Mesenchymal stem cell (in vitro differentiated cells and primary cell): Measurements from ENCODE around the gene WTAP.

Experiments used
- DNase-seq: peaks from one replicate; pipeline ENCODE4 v3.0.0-alpha.2; 2013
- H2AFZ ChIP-seq: one replicate; pipeline ENCODE4 v1.6.1; 2013; ENCODE audit warnings: low read depth, mild to moderate bottlenecking, control low read depth, inconsistent platforms, low read length, moderate library complexity
- H2AK5ac ChIP-seq: 2 replicates; pipeline ENCODE4 v1.6.1; 2013; ENCODE audit warnings: low read length, moderate library complexity, mild to moderate bottlenecking, inconsistent platforms; ENCODE audit not compliant: severe bottlenecking
- H2BK120ac ChIP-seq: one replicate; pipeline ENCODE4 v1.6.1; 2013; ENCODE audit warnings: low read depth, mild to moderate bottlenecking, inconsistent platforms, low read length, moderate library complexity
- H2BK12ac ChIP-seq, 2 experiments: one replicate each; pipeline ENCODE4 v1.6.1; 2013; ENCODE audit warnings: inconsistent platforms in 2 of 2, low read length in 2 of 2, mild to moderate bottlenecking in 2 of 2, moderate library complexity in 2 of 2, control low read depth in 1 of 2
- H2BK15ac ChIP-seq: one replicate; pipeline ENCODE4 v1.6.1; 2013; ENCODE audit warnings: mild to moderate bottlenecking, low read depth, inconsistent platforms; ENCODE audit not compliant: poor library complexity, severe bottlenecking
- H2BK5ac ChIP-seq: 2 replicates; pipeline ENCODE4 v1.6.1; 2013; ENCODE audit warnings: low read depth, mild to moderate bottlenecking, low read length, control low read depth, inconsistent platforms; ENCODE audit not compliant: poor library complexity, severe bottlenecking
- H3K14ac ChIP-seq, 2 experiments: one replicate each; pipeline ENCODE4 v1.6.1; 2013; ENCODE audit warnings: inconsistent platforms in 2 of 2, low read length in 2 of 2, control low read depth in 1 of 2, mild to moderate bottlenecking in 1 of 2, moderate library complexity in 1 of 2
- H3K18ac ChIP-seq, 2 experiments: one replicate each; pipeline ENCODE4 v1.6.1; 2013; ENCODE audit warnings: inconsistent platforms in 2 of 2, low read length in 2 of 2, control low read depth in 1 of 2, low read depth in 1 of 2, mild to moderate bottlenecking in 1 of 2
- H3K23ac ChIP-seq, 2 experiments: one replicate each; pipeline ENCODE4 v1.6.1; 2013; ENCODE audit warnings: inconsistent platforms in 2 of 2, low read length in 2 of 2, mild to moderate bottlenecking in 2 of 2, moderate library complexity in 2 of 2, control low read depth in 1 of 2
- H3K27ac ChIP-seq: 2 replicates; pipeline ENCODE4 v1.5.1; 2013; ENCODE audit warnings: mild to moderate bottlenecking, moderate library complexity, low read length, control low read depth, inconsistent platforms; ENCODE audit not compliant: poor library complexity, severe bottlenecking
- H3K27me3 ChIP-seq, 2 experiments: 2 replicates each; pipeline versions ENCODE4 v1.6.1 to v1.7.0; 2013; ENCODE audit warnings: low read length in 2 of 2, mild to moderate bottlenecking in 2 of 2, moderate library complexity in 2 of 2, control low read depth in 1 of 2, inconsistent platforms in 1 of 2; ENCODE audit not compliant: control insufficient read depth in 1 of 2, insufficient read depth in 1 of 2
- H3K36me3 ChIP-seq, 2 experiments: 2 replicates each; pipeline versions ENCODE4 v1.6.1 to v1.7.0; 2013; ENCODE audit warnings: low read length in 2 of 2, control low read depth in 1 of 2, inconsistent platforms in 1 of 2, low read depth in 1 of 2, mild to moderate bottlenecking in 1 of 2; ENCODE audit not compliant: insufficient read depth in 2 of 2, control insufficient read depth in 1 of 2
- H3K4ac ChIP-seq, 2 experiments: one replicate each; pipeline ENCODE4 v1.6.1; 2013; ENCODE audit warnings: inconsistent platforms in 2 of 2, low read length in 2 of 2, mild to moderate bottlenecking in 2 of 2, moderate library complexity in 2 of 2, control low read depth in 1 of 2, low read depth in 1 of 2
- H3K4me1 ChIP-seq: 2 replicates; pipeline ENCODE4 v1.6.1; 2013; ENCODE audit warnings: low read depth, low read length, control low read depth; ENCODE audit not compliant: control insufficient read depth, insufficient read depth
- H3K4me2 ChIP-seq: 2 replicates; pipeline ENCODE4 v1.6.1; 2013; ENCODE audit warnings: low read length, mild to moderate bottlenecking, inconsistent platforms; ENCODE audit not compliant: poor library complexity, severe bottlenecking
- H3K4me3 ChIP-seq, 2 experiments: 2 replicates each; pipeline versions ENCODE4 v1.5.1 to v1.7.0; 2013; ENCODE audit warnings: low read length in 2 of 2, mild to moderate bottlenecking in 2 of 2, control low read depth in 1 of 2, low read depth in 1 of 2; ENCODE audit not compliant: insufficient read depth in 1 of 2
- H3K79me1 ChIP-seq: replicated peaks from 2 replicates; pipeline ENCODE4 v1.6.1; 2013; ENCODE audit warnings: mild to moderate bottlenecking, control low read depth, low read length, inconsistent platforms; ENCODE audit not compliant: poor library complexity, severe bottlenecking
- H3K9ac ChIP-seq: 2 replicates; pipeline ENCODE4 v1.7.0; 2013; ENCODE audit warnings: mild to moderate bottlenecking, low read length, moderate library complexity
- H3K9me3 ChIP-seq: 2 replicates; pipeline ENCODE4 v1.7.0; 2013; ENCODE audit warnings: mild to moderate bottlenecking, low read length; ENCODE audit not compliant: control insufficient read depth
- H4K8ac ChIP-seq: one replicate; pipeline ENCODE4 v1.6.1; 2013; ENCODE audit warnings: inconsistent platforms, mild to moderate bottlenecking, low read length, moderate library complexity
- H4K91ac ChIP-seq: one replicate; pipeline ENCODE4 v1.6.1; 2013; ENCODE audit warnings: mild to moderate bottlenecking, low read length, inconsistent platforms
- WGBS: methylation state at CpG from one replicate; pipeline ENCODE4 v1.1.7; 2013; ENCODE audit warnings: mixed read lengths; 5-methylcytosine and 5-hydroxymethylcytosine counted together

The WTAP gene

GRCh38 chr6:159762681-159763293 is 35.5 kb downstream of the WTAP start:
- H3K79me1 ChIP-seq, result peaks cover 18% of the 10 kb centered on the region
- H2BK15ac ChIP-seq, result no peak overlapping the region
- H3K23ac ChIP-seq, result no peak overlapping the region
- H4K8ac ChIP-seq, result no peak overlapping the region
- H3K4me1 ChIP-seq, result peaks cover 23% of the 10 kb centered on the region
- H3K9ac ChIP-seq, result peak overlapping the region; percentile 94
- H4K91ac ChIP-seq, result no peak overlapping the region
- H3K36me3 ChIP-seq, result peaks cover 32 to 62% of the 10 kb centered on the region in 2 experiments
- peak overlapping the region; percentile 45 for H3K4me2 ChIP-seq
- H3K4me3 ChIP-seq, result peak overlapping the region; percentile 91 to 92
- H3K14ac ChIP-seq, result peak overlapping the region in 1 of 2 experiments; percentile 46
- H2AFZ ChIP-seq, result no peak overlapping the region
- no peaks in the 10 kb centered on the region for H3K27me3 ChIP-seq
- H2BK5ac ChIP-seq, result no peak overlapping the region
- H2BK120ac ChIP-seq, result no peak overlapping the region
- H2AK5ac ChIP-seq, result no peak overlapping the region
- no peaks in the 10 kb centered on the region for H3K9me3 ChIP-seq
- peak overlapping the region; percentile 43 for H3K27ac ChIP-seq
- WGBS, result 45% methylated on average over 16 of the region's 16 CpGs
- H3K18ac ChIP-seq, result peak overlapping the region in 1 of 2 experiments; percentile 52
- H2BK12ac ChIP-seq, result peak overlapping the region in 1 of 2 experiments; percentile 47
- DNase-seq, result peak; percentile 30
- H3K4ac ChIP-seq, result peak overlapping the region; percentile 1 to 57

GRCh38 chr6:159766906-159767305 is 39.6 kb downstream of the WTAP start:
- Histone ChIP-seq H4K8ac (no peak overlapping the region), H3K9ac (no peak overlapping the region), H2AFZ (no peak overlapping the region), H4K91ac (no peak overlapping the region), H2AK5ac (no peak overlapping the region), H3K36me3 (peaks cover 33 to 82% of the 10 kb centered on the region in 2 experiments), H2BK120ac (no peak overlapping the region), H2BK15ac (no peak overlapping the region), H3K23ac (peak overlapping the region in 1 of 2 experiments; percentile 89), H3K14ac (no peak overlapping the region), H2BK5ac (no peak overlapping the region), H3K27me3 (no peaks in the 10 kb centered on the region), H2BK12ac (no peak overlapping the region), H3K4me2 (no peak overlapping the region), H3K4me1 (peaks cover 11% of the 10 kb centered on the region), H3K27ac (no peak overlapping the region), H3K18ac (no peak overlapping the region), H3K4me3 (no peak overlapping the region), H3K79me1 (peaks cover 24% of the 10 kb centered on the region), H3K4ac (no peak overlapping the region), H3K9me3 (no peaks in the 10 kb centered on the region)
- DNase-seq, result peak; percentile 77

GRCh38 chr6:159769470-159769869 is 42.2 kb downstream of the WTAP start:
- peaks cover 30 to 94% of the 10 kb centered on the region in 2 experiments for H3K36me3 ChIP-seq
- no peaks in the 10 kb centered on the region for H3K9me3 ChIP-seq
- no peak overlapping the region for H3K9ac ChIP-seq
- H3K27me3 ChIP-seq, result no peaks in the 10 kb centered on the region
- no peak overlapping the region for H4K91ac ChIP-seq
- no peak overlapping the region for H3K14ac ChIP-seq
- H3K79me1 ChIP-seq, result peaks cover 15% of the 10 kb centered on the region
- H2BK12ac ChIP-seq, result no peak overlapping the region
- no peak overlapping the region for H4K8ac ChIP-seq
- no peak overlapping the region for H2BK15ac ChIP-seq
- H3K4me1 ChIP-seq, result peaks cover 2% of the 10 kb centered on the region
- H2AK5ac ChIP-seq, result no peak overlapping the region
- no peak overlapping the region for H2AFZ ChIP-seq
- H2BK5ac ChIP-seq, result no peak overlapping the region
- no peak overlapping the region for H2BK120ac ChIP-seq
- H3K27ac ChIP-seq, result no peak overlapping the region
- H3K4me3 ChIP-seq, result no peak overlapping the region
- no peak for DNase-seq
- H3K18ac ChIP-seq, result no peak overlapping the region
- H3K4me2 ChIP-seq, result no peak overlapping the region
- H3K4ac ChIP-seq, result no peak overlapping the region
- H3K23ac ChIP-seq, result no peak overlapping the region

GRCh38 chr6:159772196-159772595 is 44.9 kb downstream of the WTAP start:
- no peak for DNase-seq
- H4K91ac ChIP-seq, result no peak overlapping the region

More at GRCh38 chr6:159772196-159772595, 44.9 kb downstream of the WTAP start:
- H3K27ac ChIP-seq, result no peak overlapping the region
- no peak overlapping the region for H3K23ac ChIP-seq
- no peaks in the 10 kb centered on the region for H3K9me3 ChIP-seq
- no peak overlapping the region for H3K18ac ChIP-seq
- no peak overlapping the region for H2AK5ac ChIP-seq
- H3K9ac ChIP-seq, result no peak overlapping the region
- no peaks in the 10 kb centered on the region for H3K4me1 ChIP-seq
- no peak overlapping the region for H3K14ac ChIP-seq
- no peak overlapping the region for H2BK12ac ChIP-seq
- peaks cover 32 to 94% of the 10 kb centered on the region in 2 experiments for H3K36me3 ChIP-seq
- no peak overlapping the region for H2BK120ac ChIP-seq
- no CpG with 5 or more reads among the region's 1 CpG for WGBS
- H3K4ac ChIP-seq, result no peak overlapping the region
- no peak overlapping the region for H2BK5ac ChIP-seq
- H4K8ac ChIP-seq, result no peak overlapping the region
- peaks cover 9% of the 10 kb centered on the region for H3K79me1 ChIP-seq
- H3K4me3 ChIP-seq, result no peak overlapping the region
- H3K27me3 ChIP-seq, result no peaks in the 10 kb centered on the region
- H2AFZ ChIP-seq, result no peak overlapping the region
- no peak overlapping the region for H3K4me2 ChIP-seq
- H2BK15ac ChIP-seq, result no peak overlapping the region
